Activated CD8-positive, alpha-beta memory T cell treated with anti-CD3 and anti-CD28 coated beads, Interleukin-2, amount 50 U/mL, for 1 hour (primary cell): Measurements from ENCODE around the gene ZMYND12.

Source experiments
- DNase-seq: peaks from one replicate; pipeline ENCODE4 v3.0.0-alpha.2; 2020; ENCODE audit errors: extremely low read depth

The ZMYND12 gene

GRCh38 chr1:42442662-42443061, 13.2 kb downstream of the ZMYND12 start:
- no peak for DNase-seq

GRCh38 chr1:42439940-42440339, 15.9 kb downstream of the ZMYND12 start:
- DNase-seq: no peak

- no peak for DNase-seq
These were observed 21.5 kb downstream of the ZMYND12 start for GRCh38 chr1:42434340-42434739.

GRCh38 chr1:42433369-42433768, 22.5 kb downstream of the ZMYND12 start:
- no peak for DNase-seq

- no peak for DNase-seq
These were observed 23.1 kb downstream of the ZMYND12 start for GRCh38 chr1:42432714-42433113.

- no peak for DNase-seq
These were observed 24.3 kb downstream of the ZMYND12 start for GRCh38 chr1:42431514-42431913.

GRCh38 chr1:42430286-42431135, 25.3 kb downstream of the ZMYND12 start:
- DNase-seq: no peak

- no peak for DNase-seq
These were observed 26.2 kb downstream of the ZMYND12 start for GRCh38 chr1:42429603-42430002.

- DNase-seq: no peak
These were observed 28.6 kb downstream of the ZMYND12 start for GRCh38 chr1:42427240-42427639.

- DNase-seq: no peak
These were observed 31.6 kb downstream of the ZMYND12 start for GRCh38 chr1:42424201-42424600.

- DNase-seq: no peak
These were observed 32.1 kb downstream of the ZMYND12 start for GRCh38 chr1:42423681-42424080.

GRCh38 chr1:42422737-42423136, 33.1 kb downstream of the ZMYND12 start:
- DNase-seq: no peak

- DNase-seq: no peak
These were observed 34.8 kb downstream of the ZMYND12 start for GRCh38 chr1:42420911-42421585.

GRCh38 chr1:42420121-42420520, 35.7 kb downstream of the ZMYND12 start:
- DNase-seq: no peak

GRCh38 chr1:42419126-42419821, 36.5 kb downstream of the ZMYND12 start:
- DNase-seq: no peak

- DNase-seq: no peak
These were observed 37.3 kb downstream of the ZMYND12 start for GRCh38 chr1:42418516-42418915.

GRCh38 chr1:42417166-42417565, 38.7 kb downstream of the ZMYND12 start:
- DNase-seq: no peak

- DNase-seq: no peak
These were observed 41.0 kb downstream of the ZMYND12 start for GRCh38 chr1:42414551-42415496.

- no peak for DNase-seq
These were observed 51.9 kb downstream of the ZMYND12 start for GRCh38 chr1:42403880-42404400.

GRCh38 chr1:42399315-42400100, 56.3 kb downstream of the ZMYND12 start:
- no peak for DNase-seq
